Measurements from ENCODE around the gene HECW1. TPM values are rescaled to one million over a fixed set of nuclear protein-coding genes. Genes with fewer than 3 reads are reported as not detected.
A peak's percentile ranks its signal among the peaks of the same experiment; 100 is the strongest.
"Not testable (repeated sequence)": the region's sequence is repeated elsewhere in the genome, so short reads cannot be mapped to it uniquely, and the experiment has no call there.

HECW1 gene
- under 1 TPM in 1 of 9 donors, not detected in 8; 0.23 TPM for total RNA-seq
- not detected for polyA plus RNA-seq
- long read RNA-seq, donor 1: 0 reads
- long read RNA-seq, donor 2: 0 reads
- long read RNA-seq, donor 3: 0 reads

GRCh38 chr7:43112459-43112940 lies at the start of gene HECW1:
HECW1 (plus strand) TSS chr7:43112647; CDS start chr7:43243906, 131,259 bp downstream.
- DNase-seq (no peak), ATAC-seq (peak in 1 of 4 donors; percentile 14)
- intact Hi-C loops (cut with DNase I): loop anchor here in 2 of 10 donors (5.0 to 10.0 kb wide), 2 partner anchors 168 to 170 kb away; no protein-coding TSS in a partner anchor
- Histone ChIP-seq H3K9me3 (no peaks in the 10 kb centered on the region), H3K4me1 (peaks cover 0 to 20% (median 11%) of the 10 kb centered on the region in 12 donors), H3K27me3 (peaks cover 12 to 92% (median 59%) of the 10 kb centered on the region in 9 donors), H3K36me3 (no peaks in the 10 kb centered on the region), H3K27ac (no peak within 1 kb of the TSS), H3K4me3 (peak within 1 kb of the TSS; percentile 29 to 54 (median 42))
- WGBS, 4 donors: 1 to 3% (median 1%) methylated on average over 10 to 46 of the region's 46 CpGs
- TF ChIP-seq CTCF (IDR thresholded peaks at IDR 0.05): no peak
- TF ChIP-seq POLR2A (IDR thresholded peaks at IDR 0.05): no peak

GRCh38 chr7:43071604-43072003 lies 40.8 kb upstream of the HECW1 start:
- 26 to 37% (median 33%) methylated on average over 7 of the region's 7 CpGs for WGBS, 4 donors
- H3K4me3 ChIP-seq: no peak overlapping the region
- no peak overlapping the region for H3K27ac ChIP-seq
- H3K36me3 ChIP-seq: no peaks in the 10 kb centered on the region
- no peak for ATAC-seq
- H3K4me1 ChIP-seq: no peaks in the 10 kb centered on the region
- no peak for TF ChIP-seq POLR2A (IDR thresholded peaks at IDR 0.05)
- TF ChIP-seq CTCF (IDR thresholded peaks at IDR 0.05): peak in 4 of 12 donors; percentile 5 to 18 (median 13)
- intact Hi-C loops (cut with DNase I): no loop called here
- DNase-seq: no peak
- H3K27me3 ChIP-seq: peaks cover 0 to 30% (median 0%) of the 10 kb centered on the region in 9 donors
- H3K9me3 ChIP-seq: no peaks in the 10 kb centered on the region

GRCh38 chr7:43072530-43072929 lies 39.9 kb upstream of the HECW1 start:
- Histone ChIP-seq H3K9me3 (no peaks in the 10 kb centered on the region), H3K27ac (no peak overlapping the region), H3K4me3 (no peak overlapping the region), H3K4me1 (no peaks in the 10 kb centered on the region), H3K36me3 (no peaks in the 10 kb centered on the region), H3K27me3 (peaks cover 0 to 30% (median 0%) of the 10 kb centered on the region in 9 donors)
- TF ChIP-seq CTCF (IDR thresholded peaks at IDR 0.05) (no peak), POLR2A (IDR thresholded peaks at IDR 0.05) (no peak)
- ATAC-seq (no peak), DNase-seq (no peak)
- intact Hi-C loops (cut with DNase I): no loop called here
- 23 to 39% (median 31%) methylated on average over 6 of the region's 6 CpGs for WGBS, 4 donors

- intact Hi-C loops (cut with DNase I); H3K36me3 ChIP-seq; H3K4me1 ChIP-seq: not testable (repeated sequence)
Observed at GRCh38 chr7:43073811-43074210, 38.6 kb upstream of the HECW1 start.

More at GRCh38 chr7:43073811-43074210, 38.6 kb upstream of the HECW1 start:
- H3K27me3 ChIP-seq: peaks cover 0 to 28% (median 0%) of the 10 kb centered on the region in 9 donors
- not testable (repeated sequence) for DNase-seq, H3K4me3 ChIP-seq, ATAC-seq, H3K27ac ChIP-seq, H3K9me3 ChIP-seq
- 94 to 98% (median 96%) methylated on average over 4 of the region's 4 CpGs for WGBS, 4 donors

Data from heart left ventricle (tissue), 16 donors.